ENCODE measurements around the gene RALGAPA1.

RALGAPA1 gene

DNA sequence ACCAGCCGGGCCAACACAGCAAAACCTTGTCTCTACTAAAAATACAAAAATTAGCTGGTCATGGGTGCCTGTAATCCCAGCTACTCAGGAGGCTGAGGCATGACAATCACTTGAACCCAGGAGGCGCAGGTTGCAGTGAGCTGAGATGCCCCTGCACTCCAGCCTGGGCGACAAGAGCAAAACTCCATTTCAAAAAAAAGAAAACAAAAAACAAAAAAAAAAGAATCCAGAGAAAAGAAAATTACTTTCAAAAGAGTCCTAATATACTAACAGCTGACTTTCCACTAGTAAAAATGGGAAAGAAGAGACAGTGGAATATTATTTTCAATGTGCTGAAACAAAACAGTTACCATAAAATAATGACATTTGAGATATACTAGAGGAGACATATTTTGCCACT lies 283.4 kb downstream of the RALGAPA1 start:
- Histone ChIP-seq H3K27me3 (ENCODE audit: control insufficient read depth, low read length) (peaks cover 14% of the 10 kb centered on the region), H3K4me3 (ENCODE audit: low read length) (no peak overlapping the region), H3K79me2 (ENCODE audit: control insufficient read depth, low read length) (no peaks in the 10 kb centered on the region), H3K36me3 (ENCODE audit: control insufficient read depth, low read length) (no peaks in the 10 kb centered on the region), H3F3A (ENCODE audit: control insufficient read depth, insufficient read depth) (no peaks in the 10 kb centered on the region), H3K9me3 (ENCODE audit: control insufficient read depth, insufficient read depth, low read length) (no peaks in the 10 kb centered on the region), H3K4me1 (ENCODE audit: control insufficient read depth, low read length) (no peaks in the 10 kb centered on the region), H3K9me2 (replicated peaks; ENCODE audit: control insufficient read depth, low read length) (no peaks in the 10 kb centered on the region), H4K20me1 (ENCODE audit: control insufficient read depth, insufficient read depth, low read depth, low read length) (no peaks in the 10 kb centered on the region), H3K27ac (ENCODE audit: low read depth, low read length) (no peak overlapping the region), H3K4me2 (ENCODE audit: low read length) (no peak overlapping the region)
- TF ChIP-seq EZH2phosphoT487 (IDR thresholded peaks at IDR 0.05; ENCODE audit: borderline replicate concordance, low read length) = no peak
- TF ChIP-seq, protein P1, sequence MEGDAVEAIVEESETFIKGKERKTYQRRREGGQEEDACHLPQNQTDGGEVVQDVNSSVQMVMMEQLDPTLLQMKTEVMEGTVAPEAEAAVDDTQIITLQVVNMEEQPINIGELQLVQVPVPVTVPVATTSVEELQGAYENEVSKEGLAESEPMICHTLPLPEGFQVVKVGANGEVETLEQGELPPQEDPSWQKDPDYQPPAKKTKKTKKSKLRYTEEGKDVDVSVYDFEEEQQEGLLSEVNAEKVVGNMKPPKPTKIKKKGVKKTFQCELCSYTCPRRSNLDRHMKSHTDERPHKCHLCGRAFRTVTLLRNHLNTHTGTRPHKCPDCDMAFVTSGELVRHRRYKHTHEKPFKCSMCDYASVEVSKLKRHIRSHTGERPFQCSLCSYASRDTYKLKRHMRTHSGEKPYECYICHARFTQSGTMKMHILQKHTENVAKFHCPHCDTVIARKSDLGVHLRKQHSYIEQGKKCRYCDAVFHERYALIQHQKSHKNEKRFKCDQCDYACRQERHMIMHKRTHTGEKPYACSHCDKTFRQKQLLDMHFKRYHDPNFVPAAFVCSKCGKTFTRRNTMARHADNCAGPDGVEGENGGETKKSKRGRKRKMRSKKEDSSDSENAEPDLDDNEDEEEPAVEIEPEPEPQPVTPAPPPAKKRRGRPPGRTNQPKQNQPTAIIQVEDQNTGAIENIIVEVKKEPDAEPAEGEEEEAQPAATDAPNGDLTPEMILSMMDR (IDR thresholded peaks at IDR 0.05; ENCODE audit: low read depth, low read length, poor library complexity, severe bottlenecking) = no peak

- Histone ChIP-seq H3K27me3 (ENCODE audit: control insufficient read depth, low read length) (no peaks in the 10 kb centered on the region; the same call in 1 of the 2 replicates), H3K4me3 (ENCODE audit: low read length) (no peak overlapping the region), H3K9me3 (ENCODE audit: control insufficient read depth, insufficient read depth, low read length) (no peaks in the 10 kb centered on the region), H3K36me3 (ENCODE audit: control insufficient read depth, low read length) (no peaks in the 10 kb centered on the region), H3K4me2 (ENCODE audit: low read length) (no peak overlapping the region), H3K9me2 (replicated peaks; ENCODE audit: control insufficient read depth, low read length) (no peaks in the 10 kb centered on the region), H3F3A (ENCODE audit: control insufficient read depth, insufficient read depth) (no peaks in the 10 kb centered on the region), H3K79me2 (ENCODE audit: control insufficient read depth, low read length) (no peaks in the 10 kb centered on the region), H3K27ac (ENCODE audit: low read depth, low read length) (no peak overlapping the region), H3K4me1 (ENCODE audit: control insufficient read depth, low read length) (peaks cover 8% of the 10 kb centered on the region), H4K20me1 (ENCODE audit: control insufficient read depth, insufficient read depth, low read depth, low read length) (no peaks in the 10 kb centered on the region)
- TF ChIP-seq EZH2phosphoT487 (IDR thresholded peaks at IDR 0.05; ENCODE audit: borderline replicate concordance, low read length) = no peak
Measured at GRCh38 chr14:35519986-35520385, 289.1 kb downstream of the RALGAPA1 start.

DNA sequence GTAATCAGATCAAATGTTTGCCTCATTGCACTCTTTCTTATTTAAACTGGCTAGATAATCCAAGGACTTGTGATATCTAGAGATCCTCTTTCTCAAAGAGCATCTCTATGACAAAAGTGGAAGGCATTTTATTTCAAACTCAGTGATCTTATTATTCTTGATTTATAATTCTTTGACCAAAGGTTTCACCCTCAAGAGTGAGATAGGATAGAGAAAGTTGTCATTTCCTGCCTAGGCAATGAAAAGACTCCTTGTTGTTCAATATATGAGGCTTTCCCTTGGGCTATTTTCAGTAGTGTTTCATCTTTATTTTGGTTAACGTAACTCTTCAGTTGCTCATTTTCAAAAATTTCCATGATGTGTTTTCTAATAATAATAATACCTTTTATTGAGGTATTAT lies 293.2 kb downstream of the RALGAPA1 start:
- H3K9me2 ChIP-seq (replicated peaks; ENCODE audit: control insufficient read depth, low read length) = no peaks in the 10 kb centered on the region
- H3K9me3 ChIP-seq (ENCODE audit: control insufficient read depth, insufficient read depth, low read length) = no peaks in the 10 kb centered on the region
- H3K4me3 ChIP-seq (ENCODE audit: low read length) = no peak overlapping the region
- no peaks in the 10 kb centered on the region for H3K79me2 ChIP-seq (ENCODE audit: control insufficient read depth, low read length)
- H3K4me1 ChIP-seq (ENCODE audit: control insufficient read depth, low read length) = peaks cover 8% of the 10 kb centered on the region
- no peaks in the 10 kb centered on the region for H3F3A ChIP-seq (ENCODE audit: control insufficient read depth, insufficient read depth)
- no peak overlapping the region for H3K4me2 ChIP-seq (ENCODE audit: low read length)
- TF ChIP-seq, protein P1 (IDR thresholded peaks at IDR 0.05; ENCODE audit: low read depth, low read length, poor library complexity, severe bottlenecking) = no peak
- TF ChIP-seq EZH2phosphoT487 (IDR thresholded peaks at IDR 0.05; ENCODE audit: borderline replicate concordance, low read length) = no peak
- H3K36me3 ChIP-seq (ENCODE audit: control insufficient read depth, low read length) = no peaks in the 10 kb centered on the region
- H3K27me3 ChIP-seq (ENCODE audit: control insufficient read depth, low read length) = no peaks in the 10 kb centered on the region; the same call in 1 of the 2 replicates
- H3K27ac ChIP-seq (ENCODE audit: low read depth, low read length) = no peak overlapping the region
- no peaks in the 10 kb centered on the region for H4K20me1 ChIP-seq (ENCODE audit: control insufficient read depth, insufficient read depth, low read depth, low read length)

DNA sequence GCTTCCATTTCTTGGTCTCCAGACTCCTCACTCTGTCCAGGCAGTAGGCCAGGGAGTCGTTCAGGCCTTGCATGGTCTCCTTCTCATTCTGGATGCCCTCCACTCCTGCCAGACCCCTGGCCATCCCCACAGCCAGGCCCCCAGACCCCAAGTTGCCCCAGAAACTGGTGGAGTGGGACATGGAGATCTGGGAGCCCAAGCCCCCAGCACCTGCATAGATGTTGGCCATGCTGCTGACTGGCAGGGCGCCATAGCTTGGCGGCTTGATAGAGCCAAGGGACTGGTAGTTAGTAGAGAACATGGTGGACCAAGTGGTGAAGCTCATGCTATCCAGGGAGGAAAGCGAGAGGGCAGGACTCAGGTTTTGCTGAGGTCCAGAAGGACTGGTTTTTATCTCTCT lies 296.3 kb downstream of the RALGAPA1 start:
- Histone ChIP-seq H3K4me2 (ENCODE audit: low read length) (no peak overlapping the region), H3F3A (ENCODE audit: control insufficient read depth, insufficient read depth) (no peaks in the 10 kb centered on the region), H3K27ac (ENCODE audit: low read depth, low read length) (no peak overlapping the region), H3K79me2 (ENCODE audit: control insufficient read depth, low read length) (no peaks in the 10 kb centered on the region), H3K36me3 (ENCODE audit: control insufficient read depth, low read length) (no peaks in the 10 kb centered on the region), H3K27me3 (ENCODE audit: control insufficient read depth, low read length) (no peaks in the 10 kb centered on the region), H3K9me2 (replicated peaks; ENCODE audit: control insufficient read depth, low read length) (no peaks in the 10 kb centered on the region), H3K4me3 (ENCODE audit: low read length) (no peak overlapping the region), H3K4me1 (ENCODE audit: control insufficient read depth, low read length) (no peaks in the 10 kb centered on the region), H3K9me3 (ENCODE audit: control insufficient read depth, insufficient read depth, low read length) (no peaks in the 10 kb centered on the region), H4K20me1 (ENCODE audit: control insufficient read depth, insufficient read depth, low read depth, low read length) (no peaks in the 10 kb centered on the region)
- TF ChIP-seq, protein P1 (IDR thresholded peaks at IDR 0.05; ENCODE audit: low read depth, low read length, poor library complexity, severe bottlenecking) = no peak
- TF ChIP-seq EZH2phosphoT487 (IDR thresholded peaks at IDR 0.05; ENCODE audit: borderline replicate concordance, low read length) = no peak

Measured in DOHH2 (cell line).